ENCODE results near the gene TTI1. TPM values are rescaled to one million over a fixed set of nuclear protein-coding genes. Genes with fewer than 3 reads are reported as not detected.

Gene TTI1
- polyA plus RNA-seq, 3 donors = 6.4 to 9.1 (median 8.8) TPM

DNA sequence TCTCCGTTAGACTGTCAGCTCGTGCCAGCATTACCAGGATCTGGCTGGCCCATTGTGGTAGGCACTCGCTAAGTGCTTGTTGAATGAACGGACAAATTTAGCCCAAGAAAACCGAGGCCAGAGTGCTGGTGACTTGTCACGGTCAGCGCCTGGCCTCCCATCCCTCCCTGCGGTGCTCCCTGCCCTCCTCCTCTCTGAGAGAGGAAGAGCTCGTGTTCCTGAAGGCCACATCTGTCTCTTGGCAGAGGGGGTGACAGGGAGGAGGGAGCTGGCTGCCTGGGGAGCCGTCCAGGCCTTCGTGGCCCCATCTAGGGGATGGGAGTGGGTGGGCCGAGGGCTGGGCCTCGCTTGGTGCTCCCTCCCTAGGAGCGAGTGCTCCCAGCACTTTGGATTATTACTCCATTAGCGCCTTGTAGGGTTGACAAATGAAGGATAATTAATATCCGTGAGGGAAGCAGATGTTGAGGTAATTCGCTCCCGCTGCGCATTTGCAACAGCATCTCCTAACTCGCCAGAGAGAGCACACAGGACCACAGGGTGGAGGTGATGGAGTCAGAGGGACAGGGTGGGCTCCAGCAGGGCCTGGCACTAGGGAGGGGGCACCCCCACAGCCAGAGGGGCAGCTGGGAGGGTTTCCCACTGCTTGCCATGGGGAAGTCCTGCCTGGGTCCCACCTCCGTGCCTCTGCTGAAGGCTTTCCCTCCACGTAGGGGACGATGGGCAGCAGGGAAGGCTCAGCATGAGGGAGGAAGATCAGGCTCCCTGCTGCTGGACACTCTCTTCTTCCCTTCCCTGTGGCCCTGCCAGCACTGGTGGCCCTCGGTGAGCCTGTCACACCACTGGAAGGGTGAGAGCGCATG lies 93.3 kb downstream of the TTI1 start:
- no peak overlapping the region for H3K9ac ChIP-seq (ENCODE audit: insufficient read depth, low read length, poor library complexity, severe bottlenecking)
- no peaks in the 10 kb centered on the region for H3K27me3 ChIP-seq (ENCODE audit: control insufficient read depth in 2 of 2, insufficient read depth in 2 of 2, low read length in 2 of 2)
- no peak for DNase-seq
- H3K27me3 Mint-ChIP-seq (ENCODE audit: low read depth in 3 of 3) = peaks cover 0 to 6% (median 0%) of the 10 kb centered on the region in 3 donors
- H3K9me3 Mint-ChIP-seq = peaks cover 0 to 3% (median 0%) of the 10 kb centered on the region in 7 donors
- H3K4me1 Mint-ChIP-seq = no peaks in the 10 kb centered on the region
- no peaks in the 10 kb centered on the region for H3K4me1 ChIP-seq (ENCODE audit: control insufficient read depth in 1 of 2, insufficient read depth in 2 of 2, low read length in 2 of 2)
- H3K4me2 ChIP-seq (replicated peaks; ENCODE audit: extremely low read depth, low read length, poor library complexity, severe bottlenecking) = no peak overlapping the region
- no peak overlapping the region for H3K4me3 Mint-ChIP-seq
- intact Hi-C loops (cut with micrococcal nuclease) = no loop called here
- no peaks in the 10 kb centered on the region for H3K9me3 ChIP-seq (replicated peaks in 1 of 2; ENCODE audit: control insufficient read depth in 1 of 2, insufficient read depth in 1 of 2, low read length in 2 of 2)
- H4K20me1 ChIP-seq (ENCODE audit: insufficient read depth, low read length) = no peaks in the 10 kb centered on the region
- 96% methylated on average over 19 of the region's 25 CpGs for WGBS (ENCODE audit: insufficient coverage)
- H3K79me2 ChIP-seq (ENCODE audit: insufficient read depth, low read length) = no peaks in the 10 kb centered on the region
- H3K36me3 Mint-ChIP-seq = no peaks in the 10 kb centered on the region
- no peak overlapping the region for H3K27ac ChIP-seq (ENCODE audit: low read depth in 1 of 2, low read length in 2 of 2)
- TF ChIP-seq, protein P1, sequence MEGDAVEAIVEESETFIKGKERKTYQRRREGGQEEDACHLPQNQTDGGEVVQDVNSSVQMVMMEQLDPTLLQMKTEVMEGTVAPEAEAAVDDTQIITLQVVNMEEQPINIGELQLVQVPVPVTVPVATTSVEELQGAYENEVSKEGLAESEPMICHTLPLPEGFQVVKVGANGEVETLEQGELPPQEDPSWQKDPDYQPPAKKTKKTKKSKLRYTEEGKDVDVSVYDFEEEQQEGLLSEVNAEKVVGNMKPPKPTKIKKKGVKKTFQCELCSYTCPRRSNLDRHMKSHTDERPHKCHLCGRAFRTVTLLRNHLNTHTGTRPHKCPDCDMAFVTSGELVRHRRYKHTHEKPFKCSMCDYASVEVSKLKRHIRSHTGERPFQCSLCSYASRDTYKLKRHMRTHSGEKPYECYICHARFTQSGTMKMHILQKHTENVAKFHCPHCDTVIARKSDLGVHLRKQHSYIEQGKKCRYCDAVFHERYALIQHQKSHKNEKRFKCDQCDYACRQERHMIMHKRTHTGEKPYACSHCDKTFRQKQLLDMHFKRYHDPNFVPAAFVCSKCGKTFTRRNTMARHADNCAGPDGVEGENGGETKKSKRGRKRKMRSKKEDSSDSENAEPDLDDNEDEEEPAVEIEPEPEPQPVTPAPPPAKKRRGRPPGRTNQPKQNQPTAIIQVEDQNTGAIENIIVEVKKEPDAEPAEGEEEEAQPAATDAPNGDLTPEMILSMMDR (IDR thresholded peaks at IDR 0.05) = no peak
- H2AFZ ChIP-seq (ENCODE audit: insufficient read depth, low read depth, low read length, poor library complexity, severe bottlenecking) = no peak overlapping the region
- no peak overlapping the region for H3K4me3 ChIP-seq (replicated peaks in 1 of 3; ENCODE audit: low read depth in 2 of 3, low read length in 3 of 3)
- no peaks in the 10 kb centered on the region for H3K36me3 ChIP-seq (replicated peaks in 1 of 2; ENCODE audit: control insufficient read depth in 1 of 2, insufficient read depth in 2 of 2, low read length in 2 of 2)
- H3K27ac Mint-ChIP-seq = peak overlapping the region in 1 of 7 donors; percentile 74

DNA sequence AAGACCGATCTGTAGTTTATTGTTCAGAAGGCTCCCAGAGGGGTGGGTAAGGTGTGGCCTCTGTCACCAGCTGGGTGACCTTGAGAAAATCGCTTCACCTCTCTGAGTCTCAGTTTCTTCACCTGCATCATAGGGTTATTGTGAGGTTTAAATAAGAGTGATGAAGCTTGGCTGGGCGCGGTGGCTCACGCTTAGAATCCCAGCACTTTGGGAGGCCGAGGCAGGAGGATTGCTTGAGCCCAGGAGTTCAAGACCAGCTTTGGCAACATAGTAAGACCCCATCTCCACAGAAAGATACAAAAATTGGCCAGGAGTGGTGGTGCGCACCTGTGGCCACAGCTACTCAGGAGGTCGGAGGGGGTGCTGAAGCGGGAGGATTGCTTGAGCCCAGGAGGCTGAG lies 94.3 kb downstream of the TTI1 start:
- H3K4me1 Mint-ChIP-seq = no peaks in the 10 kb centered on the region
- Histone ChIP-seq H4K20me1 (ENCODE audit: insufficient read depth, low read length) (no peaks in the 10 kb centered on the region), H2AFZ (ENCODE audit: insufficient read depth, low read depth, low read length, poor library complexity, severe bottlenecking) (no peak overlapping the region), H3K4me2 (replicated peaks; ENCODE audit: extremely low read depth, low read length, poor library complexity, severe bottlenecking) (no peak overlapping the region), H3K4me1 (ENCODE audit: control insufficient read depth in 1 of 2, insufficient read depth in 2 of 2, low read length in 2 of 2) (no peaks in the 10 kb centered on the region), H3K4me3 (replicated peaks in 1 of 3; ENCODE audit: low read depth in 2 of 3, low read length in 3 of 3) (no peak overlapping the region), H3K9me3 (replicated peaks in 1 of 2; ENCODE audit: control insufficient read depth in 1 of 2, insufficient read depth in 1 of 2, low read length in 2 of 2) (no peaks in the 10 kb centered on the region), H3K36me3 (replicated peaks in 1 of 2; ENCODE audit: control insufficient read depth in 1 of 2, insufficient read depth in 2 of 2, low read length in 2 of 2) (no peaks in the 10 kb centered on the region), H3K9ac (ENCODE audit: insufficient read depth, low read length, poor library complexity, severe bottlenecking) (no peak overlapping the region), H3K79me2 (ENCODE audit: insufficient read depth, low read length) (no peaks in the 10 kb centered on the region), H3K27ac (ENCODE audit: low read depth in 1 of 2, low read length in 2 of 2) (no peak overlapping the region), H3K27me3 (ENCODE audit: control insufficient read depth in 2 of 2, insufficient read depth in 2 of 2, low read length in 2 of 2) (no peaks in the 10 kb centered on the region)
- H3K36me3 Mint-ChIP-seq = no peaks in the 10 kb centered on the region
- TF ChIP-seq, protein P1 (IDR thresholded peaks at IDR 0.05) = no peak
- DNase-seq = no peak
- no peak overlapping the region for H3K4me3 Mint-ChIP-seq
- intact Hi-C loops (cut with micrococcal nuclease) = no loop called here
- peaks cover 0 to 6% (median 4%) of the 10 kb centered on the region in 3 donors for H3K27me3 Mint-ChIP-seq (ENCODE audit: low read depth in 3 of 3)
- WGBS (ENCODE audit: insufficient coverage) = 100% methylated on average over 3 of the region's 9 CpGs
- peaks cover 0 to 3% (median 0%) of the 10 kb centered on the region in 7 donors for H3K9me3 Mint-ChIP-seq
- peak overlapping the region in 1 of 7 donors; percentile 2 for H3K27ac Mint-ChIP-seq
